ENCODE measurements around the gene CNDP2. TPM values are rescaled to one million over a fixed set of nuclear protein-coding genes. Genes with fewer than 3 reads are reported as not detected.

Gene CNDP2
- total and polyA plus RNA-seq, 2 of the 13 experiments (the other 11 are each of a cell fraction or from before 2014, with no cell fraction given): 64.7 to 80.8 TPM

DNA sequence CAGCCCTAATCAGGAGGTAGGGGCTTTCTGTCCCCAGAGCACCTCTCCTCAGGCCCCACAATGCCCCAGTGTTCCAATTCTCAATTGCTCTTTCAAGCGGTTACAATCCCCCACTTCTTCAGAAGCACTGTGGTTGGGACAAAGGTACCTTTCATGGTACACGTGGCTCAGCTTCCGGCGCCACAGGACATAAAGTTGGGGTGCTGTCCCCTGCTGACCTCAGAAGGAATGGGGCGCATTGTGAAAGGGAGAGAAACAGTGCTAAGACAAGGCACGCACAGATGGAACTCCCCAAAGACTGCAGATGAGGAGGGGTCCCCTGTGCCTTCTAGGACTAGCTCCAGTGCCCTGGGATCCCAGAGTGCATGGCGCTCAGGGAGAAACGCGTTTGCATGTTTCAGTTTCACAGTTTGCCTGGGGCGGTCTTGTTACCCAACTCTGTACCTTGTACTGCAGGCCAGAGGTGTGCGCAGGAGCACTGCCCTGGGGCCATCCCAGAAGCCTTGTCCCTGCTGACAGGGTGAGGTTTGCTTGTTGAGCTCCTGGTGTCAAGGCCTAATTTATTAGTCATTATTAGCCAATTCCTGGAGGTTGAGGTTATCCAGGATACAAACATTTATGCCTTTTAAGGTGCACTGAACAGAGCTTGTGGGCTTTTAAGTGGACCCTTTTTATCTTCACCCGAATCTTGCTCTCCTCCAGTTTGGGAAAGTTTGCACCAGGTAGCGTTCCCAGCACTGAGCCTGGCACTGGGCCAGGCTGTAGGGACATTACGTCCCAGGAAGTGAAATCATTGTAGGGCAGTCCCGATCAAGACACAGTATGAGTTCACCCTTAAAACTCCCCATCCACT is 45.8 kb downstream of the CNDP2 start (continued):
- TF ChIP-seq ZNF343 (CRISPR knock-in tag; IDR thresholded peaks at IDR 0.05) (peak; percentile 65; the same call in 1 of the 2 replicates), ZBTB20 (CRISPR knock-in tag; IDR thresholded peaks at IDR 0.05; ENCODE audit: borderline replicate concordance, low read depth) (peak; percentile 92; the same call in 1 of the 2 replicates), ATF4 (CRISPR knock-in tag; IDR thresholded peaks at IDR 0.05) (peak in 1 of 2 experiments; percentile 68; a peak in 2 of 4 replicates), ZNF335 (CRISPR knock-in tag; IDR thresholded peaks at IDR 0.05) (no peak), SALL1 (CRISPR knock-in tag; IDR thresholded peaks at IDR 0.05) (peak; percentile 96), NCOA2 (CRISPR knock-in tag; IDR thresholded peaks at IDR 0.05) (peak; percentile 92), ZNF230 (CRISPR knock-in tag; IDR thresholded peaks at IDR 0.05) (peak; percentile 66; the same call in 1 of the 2 replicates), SNAPC4 (CRISPR knock-in tag; IDR thresholded peaks at IDR 0.05) (peak; percentile 98), POLR2G (IDR thresholded peaks at IDR 0.05; ENCODE audit: low read depth, low read length) (peak; percentile 89), HNF1B (CRISPR knock-in tag; IDR thresholded peaks at IDR 0.05) (peak; percentile 59), DNMT3B (CRISPR knock-in tag; conservative IDR thresholded peaks at IDR 0.05) (no peak), ZBTB10 (CRISPR knock-in tag; IDR thresholded peaks at IDR 0.05; ENCODE audit: borderline replicate concordance) (peak; percentile 97; the same call in 1 of the 2 replicates)
- TF ChIP-seq, protein P1, sequence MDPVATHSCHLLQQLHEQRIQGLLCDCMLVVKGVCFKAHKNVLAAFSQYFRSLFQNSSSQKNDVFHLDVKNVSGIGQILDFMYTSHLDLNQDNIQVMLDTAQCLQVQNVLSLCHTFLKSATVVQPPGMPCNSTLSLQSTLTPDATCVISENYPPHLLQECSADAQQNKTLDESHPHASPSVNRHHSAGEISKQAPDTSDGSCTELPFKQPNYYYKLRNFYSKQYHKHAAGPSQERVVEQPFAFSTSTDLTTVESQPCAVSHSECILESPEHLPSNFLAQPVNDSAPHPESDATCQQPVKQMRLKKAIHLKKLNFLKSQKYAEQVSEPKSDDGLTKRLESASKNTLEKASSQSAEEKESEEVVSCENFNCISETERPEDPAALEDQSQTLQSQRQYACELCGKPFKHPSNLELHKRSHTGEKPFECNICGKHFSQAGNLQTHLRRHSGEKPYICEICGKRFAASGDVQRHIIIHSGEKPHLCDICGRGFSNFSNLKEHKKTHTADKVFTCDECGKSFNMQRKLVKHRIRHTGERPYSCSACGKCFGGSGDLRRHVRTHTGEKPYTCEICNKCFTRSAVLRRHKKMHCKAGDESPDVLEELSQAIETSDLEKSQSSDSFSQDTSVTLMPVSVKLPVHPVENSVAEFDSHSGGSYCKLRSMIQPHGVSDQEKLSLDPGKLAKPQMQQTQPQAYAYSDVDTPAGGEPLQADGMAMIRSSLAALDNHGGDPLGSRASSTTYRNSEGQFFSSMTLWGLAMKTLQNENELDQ (CRISPR knock-in tag; IDR thresholded peaks at IDR 0.05; ENCODE audit: borderline replicate concordance): 0 out of 2 replicates have a peak, but pooled peaks have one; percentile 77

All from HepG2 (cell line).